Gastrocnemius medialis (tissue), 4 donors: ENCODE data around the gene FNDC11. TPM values are rescaled to one million over a fixed set of nuclear protein-coding genes. Genes with fewer than 3 reads are reported as not detected.
"Not testable (repeated sequence)": the region's sequence is repeated elsewhere in the genome, so short reads cannot be mapped to it uniquely, and the experiment has no call there.

Experiments
- ATAC-seq, 2 donors: fragments of 150-250 bp; one replicate each; pipeline ENCODE4 v1.9.1; 2016
- DNase-seq, 2 donors: peaks; one replicate each; pipeline ENCODE4 v3.0.0-alpha.2; 2019
- H3K27ac ChIP-seq, 4 donors: fragments of 200-600 bp; sonication (generic); 1 replicate in 1 of 4; 2 replicates in 3 of 4; pipeline ENCODE4 v1.5.1; 2016 to 2018; ENCODE audit warnings: mild to moderate bottlenecking in 2 of 4, moderate library complexity in 1 of 4
- H3K27me3 ChIP-seq, 3 donors: fragments of 200-600 bp; sonication (generic) in 2 of 3; 1 replicate in 1 of 3; 2 replicates in 2 of 3; pipeline versions ENCODE4 v1.5.1 to v1.6.0; 2016 to 2019; ENCODE audit warnings: mild to moderate bottlenecking in 1 of 3, moderate library complexity in 1 of 3
- H3K36me3 ChIP-seq, 2 donors: fragments of 200-600 bp; sonication (generic) in 1 of 2; one replicate each; pipeline ENCODE4 v1.5.1; 2017 to 2018
- H3K4me1 ChIP-seq, 2 donors: fragments of 200-600 bp; sonication (generic) in 1 of 2; one replicate each; pipeline ENCODE4 v1.5.1; 2016 to 2017; ENCODE audit warnings: mild to moderate bottlenecking in 2 of 2
- H3K4me3 ChIP-seq, 4 donors: fragments of 200-600 bp; sonication (generic) in 3 of 4; 1 replicate in 1 of 4; 2 replicates in 3 of 4; pipeline ENCODE4 v1.5.1; 2016 to 2019; ENCODE audit warnings: mild to moderate bottlenecking in 2 of 4
- H3K9me3 ChIP-seq, 3 donors: fragments of 200-600 bp; sonication (generic) in 2 of 3; 1 replicate in 1 of 3; 2 replicates in 2 of 3; pipeline ENCODE4 v1.5.1; 2016 to 2019
- POLR2A ChIP-seq, 2 donors: fragments of 450-650 bp; IDR thresholded peaks; one replicate each; pipeline ENCODE4 v1.6.1; 2017; ENCODE audit warnings: antibody characterized with exemption in 2 of 2, mild to moderate bottlenecking in 2 of 2, moderate library complexity in 2 of 2
- in situ Hi-C, 4 donors: fragments of 200-750 bp; cut with MboI; loops; one replicate each; pipeline versions ENCODE4 v1.15.0 to v1.8.0; 2017; ENCODE audit warnings: low sequenced_read_pairs in 4 of 4
- intact Hi-C: fragments of 100-400 bp; cut with DNase I; formaldehyde crosslinking; loops from one replicate; pipeline ENCODE4 v1.15.1; 2023; ENCODE audit warnings: low total_unique reads
- total RNA-seq, 4 donors: library from RNA; depleted of rRNA; stranded (reverse); fragments of >200 nt; gene quantifications; one replicate each; pipeline versions ENCODE4 v1.1.0 to v1.2.3, GENCODE V29; 2016
- TF ChIP-seq, protein P1 (sequence below), 5 experiments: fragments of 450-650 bp in 3 of 5; fragments of 200-600 bp in 2 of 5; sonication (generic) in 2 of 5; IDR thresholded peaks in 4 of 5; conservative IDR thresholded peaks in 1 of 5; 1 replicate in 4 of 5; 2 replicates in 1 of 5; pipeline ENCODE4 v1.5.1; 2016 to 2019; ENCODE audit warnings: antibody characterized with exemption in 5 of 5, mild to moderate bottlenecking in 3 of 5, moderate library complexity in 3 of 5

Gene FNDC11
- total RNA-seq, 4 donors from 2014 or later: 0.13 TPM; not detected in 3

DNA sequence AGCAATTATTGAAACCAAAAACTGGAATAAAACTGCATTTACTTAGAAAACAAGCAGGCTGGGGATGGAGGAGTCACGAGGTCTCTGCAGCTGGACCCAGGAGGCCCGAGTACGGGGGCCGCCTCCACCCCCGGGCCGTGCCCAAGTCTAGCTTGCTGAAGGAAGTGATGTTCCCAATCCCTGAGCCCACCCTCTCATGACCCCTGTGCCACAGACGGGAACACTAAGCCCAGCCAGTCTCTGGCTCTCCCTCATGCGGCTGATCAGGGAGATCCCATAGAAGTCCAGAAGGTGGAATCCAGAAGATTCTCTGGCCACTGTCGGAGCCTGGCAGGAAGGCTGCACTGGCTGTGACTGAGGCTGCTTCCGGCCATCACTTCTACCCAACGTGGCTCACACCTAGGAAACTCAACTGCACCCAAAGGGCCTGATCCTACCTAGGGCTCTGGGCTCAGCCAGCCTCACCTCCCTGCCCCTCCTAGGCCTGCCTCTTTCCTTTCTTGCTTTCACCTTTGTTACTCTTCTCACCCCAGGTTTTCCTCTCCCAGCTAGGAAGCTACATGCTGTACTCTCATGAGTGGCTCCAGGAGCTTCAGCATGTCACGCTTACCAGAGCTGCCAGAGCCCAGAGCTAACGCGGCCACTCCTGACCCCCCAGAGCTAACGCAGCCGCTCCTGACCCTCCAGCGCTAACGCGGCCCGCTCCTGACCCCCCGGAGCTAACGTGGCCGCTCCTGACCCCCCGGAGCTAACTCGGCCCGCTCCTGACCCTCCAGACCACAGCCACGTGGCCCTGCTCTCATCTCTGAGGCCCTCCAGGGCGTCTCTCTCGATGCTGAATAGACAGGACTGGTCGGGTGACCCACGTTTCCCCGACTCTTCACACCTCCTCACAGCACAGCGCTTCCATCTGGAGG, 44.8 kb downstream of the FNDC11 start:
- Histone ChIP-seq H3K36me3 (peaks cover 0 to 71% of the 10 kb centered on the region in 2 donors), H3K4me3 (no peak overlapping the region), H3K9me3 (no peaks in the 10 kb centered on the region), H3K4me1 (no peaks in the 10 kb centered on the region), H3K27me3 (no peaks in the 10 kb centered on the region), H3K27ac (no peak overlapping the region)
- in situ Hi-C loops: no loop called here
- intact Hi-C loops: no loop called here
- DNase-seq (no peak), ATAC-seq (no peak)
- TF ChIP-seq, protein P1, sequence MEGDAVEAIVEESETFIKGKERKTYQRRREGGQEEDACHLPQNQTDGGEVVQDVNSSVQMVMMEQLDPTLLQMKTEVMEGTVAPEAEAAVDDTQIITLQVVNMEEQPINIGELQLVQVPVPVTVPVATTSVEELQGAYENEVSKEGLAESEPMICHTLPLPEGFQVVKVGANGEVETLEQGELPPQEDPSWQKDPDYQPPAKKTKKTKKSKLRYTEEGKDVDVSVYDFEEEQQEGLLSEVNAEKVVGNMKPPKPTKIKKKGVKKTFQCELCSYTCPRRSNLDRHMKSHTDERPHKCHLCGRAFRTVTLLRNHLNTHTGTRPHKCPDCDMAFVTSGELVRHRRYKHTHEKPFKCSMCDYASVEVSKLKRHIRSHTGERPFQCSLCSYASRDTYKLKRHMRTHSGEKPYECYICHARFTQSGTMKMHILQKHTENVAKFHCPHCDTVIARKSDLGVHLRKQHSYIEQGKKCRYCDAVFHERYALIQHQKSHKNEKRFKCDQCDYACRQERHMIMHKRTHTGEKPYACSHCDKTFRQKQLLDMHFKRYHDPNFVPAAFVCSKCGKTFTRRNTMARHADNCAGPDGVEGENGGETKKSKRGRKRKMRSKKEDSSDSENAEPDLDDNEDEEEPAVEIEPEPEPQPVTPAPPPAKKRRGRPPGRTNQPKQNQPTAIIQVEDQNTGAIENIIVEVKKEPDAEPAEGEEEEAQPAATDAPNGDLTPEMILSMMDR (IDR thresholded peaks at IDR 0.05 in 4 of 5, conservative IDR thresholded peaks at IDR 0.05 in 1 of 5): no peak
- TF ChIP-seq POLR2A (IDR thresholded peaks at IDR 0.05): no peak

DNA sequence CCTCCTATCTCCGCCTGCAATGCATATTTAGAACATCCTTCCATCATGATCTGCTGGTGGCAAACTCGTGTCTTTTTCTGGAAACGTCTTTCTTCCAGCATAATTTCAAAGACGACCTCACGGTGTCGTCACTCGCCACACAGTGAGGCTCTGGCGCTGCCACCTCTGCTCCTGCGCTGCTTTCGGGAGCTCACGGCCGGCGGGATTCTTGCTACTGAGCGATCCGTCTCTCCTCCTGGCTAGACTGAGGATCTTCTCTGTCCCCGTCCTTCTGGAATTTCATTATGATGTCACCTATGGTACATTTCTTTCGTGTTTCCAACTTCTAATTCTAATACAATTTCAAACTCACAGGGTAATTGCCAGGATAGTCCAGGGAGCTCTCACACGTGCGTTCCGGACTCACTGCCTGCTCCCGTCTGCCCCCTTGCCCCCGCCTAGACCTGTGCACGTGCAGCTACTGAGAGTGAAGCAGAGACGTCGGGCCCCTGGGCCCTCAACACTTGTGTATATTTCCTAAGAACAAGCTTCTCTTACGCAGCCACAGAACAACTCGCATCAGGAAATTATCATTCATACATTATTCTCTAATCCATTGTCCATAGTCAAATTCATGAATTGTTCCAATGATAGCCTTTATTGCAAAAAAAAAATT, 45.6 kb downstream of the FNDC11 start:
- DNase-seq (no peak), ATAC-seq (no peak)
- H3K27ac ChIP-seq: no peak overlapping the region
- H3K4me3 ChIP-seq: no peak overlapping the region
- in situ Hi-C loops: no loop called here
- intact Hi-C loops: no loop called here
- no peaks in the 10 kb centered on the region for H3K9me3 ChIP-seq
- H3K4me1 ChIP-seq: no peaks in the 10 kb centered on the region
- H3K36me3 ChIP-seq: peaks cover 0 to 65% of the 10 kb centered on the region in 2 donors
- no peaks in the 10 kb centered on the region for H3K27me3 ChIP-seq
- TF ChIP-seq, protein P1 (IDR thresholded peaks at IDR 0.05 in 4 of 5, conservative IDR thresholded peaks at IDR 0.05 in 1 of 5): no peak
- TF ChIP-seq POLR2A (IDR thresholded peaks at IDR 0.05): no peak

DNA sequence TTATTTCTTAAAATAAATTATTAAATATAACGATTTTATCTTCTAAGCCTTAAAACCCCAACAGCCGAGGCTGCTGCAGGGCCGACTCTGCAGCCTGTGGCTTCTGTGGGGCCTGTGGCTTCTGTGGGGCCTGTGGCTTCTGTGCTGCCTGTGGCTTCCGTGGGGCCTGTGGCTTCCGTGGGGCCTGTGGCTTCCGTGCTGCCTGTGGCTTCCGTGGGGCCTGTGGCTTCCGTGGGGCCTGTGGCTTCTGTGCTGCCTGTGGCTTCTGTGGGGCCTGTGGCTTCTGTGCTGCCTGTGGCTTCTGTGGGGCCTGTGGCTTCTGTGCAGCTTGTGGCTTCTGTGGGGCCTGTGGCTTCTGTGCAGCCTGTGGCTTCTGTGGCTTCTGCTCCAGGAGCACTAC, 47.7 kb downstream of the FNDC11 start:
- H3K4me1 ChIP-seq, intact Hi-C loops, DNase-seq, H3K27me3 ChIP-seq, in situ Hi-C loops, H3K9me3 ChIP-seq, ATAC-seq, H3K4me3 ChIP-seq, H3K27ac ChIP-seq: not testable (repeated sequence)
- peaks cover 0 to 48% of the 10 kb centered on the region in 2 donors for H3K36me3 ChIP-seq

DNA sequence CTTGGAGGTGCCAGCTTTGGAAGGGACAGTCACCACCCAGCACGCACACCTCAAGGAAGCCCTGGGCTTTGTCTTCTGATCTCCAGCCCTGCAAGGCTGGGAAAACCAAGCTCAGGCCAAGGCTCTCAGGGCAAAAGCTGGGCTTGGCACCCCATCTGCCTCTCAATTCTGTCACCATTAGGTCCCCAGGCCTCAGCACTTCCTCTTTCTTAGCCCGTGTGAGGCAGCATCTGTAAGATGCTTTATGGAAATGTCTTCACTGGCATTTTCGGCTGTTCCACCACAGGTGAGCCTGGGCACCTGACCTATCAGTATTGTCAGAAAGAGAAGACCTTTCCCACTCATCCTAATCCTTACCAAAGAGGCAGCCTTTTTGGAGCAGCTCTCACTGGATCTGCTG, 48.4 kb downstream of the FNDC11 start:
- intact Hi-C loops: no loop called here
- in situ Hi-C loops: no loop called here
- H3K36me3 ChIP-seq: peaks cover 0 to 46% of the 10 kb centered on the region in 2 donors
- no peak for DNase-seq
- no peaks in the 10 kb centered on the region for H3K4me1 ChIP-seq
- no peak for ATAC-seq
- H3K4me3 ChIP-seq: no peak overlapping the region
- TF ChIP-seq POLR2A (IDR thresholded peaks at IDR 0.05): no peak
- TF ChIP-seq, protein P1 (IDR thresholded peaks at IDR 0.05 in 4 of 5, conservative IDR thresholded peaks at IDR 0.05 in 1 of 5): no peak
- H3K9me3 ChIP-seq: no peaks in the 10 kb centered on the region
- H3K27ac ChIP-seq: no peak overlapping the region
- H3K27me3 ChIP-seq: no peaks in the 10 kb centered on the region

Other genes starting within 250 kb of the FNDC11 start
- not detected for gene CHRNA4, start 192.8 kb upstream of the FNDC11 start, total RNA-seq
- not detected for gene KCNQ2, start 81.5 kb upstream of the FNDC11 start, total RNA-seq
- gene EEF1A2, start 55.1 kb upstream of the FNDC11 start, total RNA-seq: 1,000 to 10,000 TPM; 1,736 to 2,603 (median 2,395) TPM
- gene PPDPF, start 33.4 kb upstream of the FNDC11 start, total RNA-seq: 100 to 1,000 TPM in 1 of 4 donors, 10 to 100 TPM in 3; 50.2 to 207 (median 76.1) TPM
- gene PTK6, start 16.8 kb upstream of the FNDC11 start, total RNA-seq: under 1 TPM in 1 of 4 donors, not detected in 3; 0.36 TPM
- gene SRMS, start 6.4 kb upstream of the FNDC11 start, total RNA-seq: not detected
- 1 to 10 TPM; 1.7 to 6.2 (median 3.6) TPM for gene HELZ2, start 20.1 kb downstream of the FNDC11 start, total RNA-seq
- gene GMEB2, start 72.9 kb downstream of the FNDC11 start, total RNA-seq: 10 to 100 TPM in 1 of 4 donors, 1 to 10 TPM in 3; 6.1 to 14.3 (median 6.8) TPM
- gene STMN3, start 99.3 kb downstream of the FNDC11 start, total RNA-seq: 1 to 10 TPM in 1 of 4 donors, under 1 TPM in 3; 0.51 to 1.9 (median 0.88) TPM
- 1 to 10 TPM; 2.4 to 9.1 (median 6.0) TPM for gene RTEL1, start 104.2 kb downstream of the FNDC11 start, total RNA-seq
- 1 to 10 TPM; 1.2 to 4.8 (median 3.1) TPM for gene TNFRSF6B, start 142.5 kb downstream of the FNDC11 start, total RNA-seq
- gene ARFRP1, start 153.8 kb downstream of the FNDC11 start, total RNA-seq: 10 to 100 TPM; 26.9 to 35.1 (median 27.8) TPM
- 10 to 100 TPM; 13.4 to 20.8 (median 15.5) TPM for gene ZGPAT, start 153.9 kb downstream of the FNDC11 start, total RNA-seq
- 1 to 10 TPM; 2.0 to 6.3 (median 4.1) TPM for gene LIME1, start 182.5 kb downstream of the FNDC11 start, total RNA-seq
- gene SLC2A4RG, start 185.6 kb downstream of the FNDC11 start, total RNA-seq: 10 to 100 TPM; 26.0 to 58.7 (median 39.1) TPM